SK-N-SH (cell line): ENCODE measurements around the gene PHKA2.

Source experiments
- MXI1 ChIP-seq: IDR thresholded peaks from 2 replicates; pipeline ENCODE4 v1.6.1; 2012; ENCODE audit warnings: mild to moderate bottlenecking, low read depth, low read length, improper control_type of control experiment
- RCOR1 ChIP-seq: fragments of 150-350 bp; IDR thresholded peaks from 2 replicates; pipeline ENCODE4 v1.6.1; 2017; ENCODE audit warnings: antibody characterized with exemption, low read length
- TF ChIP-seq, protein P1 (sequence below): IDR thresholded peaks from 2 replicates; pipeline ENCODE4 v1.4.0; 2012; ENCODE audit warnings: low read depth

GRCh38 chrX:18884916-18885315, 99.0 kb downstream of the PHKA2 start:
- TF ChIP-seq RCOR1 (no peak), MXI1 (no peak)
- TF ChIP-seq, protein P1, sequence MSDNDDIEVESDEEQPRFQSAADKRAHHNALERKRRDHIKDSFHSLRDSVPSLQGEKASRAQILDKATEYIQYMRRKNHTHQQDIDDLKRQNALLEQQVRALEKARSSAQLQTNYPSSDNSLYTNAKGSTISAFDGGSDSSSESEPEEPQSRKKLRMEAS, result no peak
